Measurements from ENCODE around the gene FIP1L1. TPM values are rescaled to one million over a fixed set of nuclear protein-coding genes. Genes with fewer than 3 reads are reported as not detected.

Gene FIP1L1
- total RNA-seq, 1 experiment from 2014 or later = 47.6 TPM

- H3K4me3 Mint-ChIP-seq = no peak overlapping the region
- DNase-seq (ENCODE audit: low spot score) (no peak), ATAC-seq (no peak)
- CTCF ChIA-PET = no interaction called here
- H3K27me3 Mint-ChIP-seq (ENCODE audit: low read depth) = no peaks in the 10 kb centered on the region
- peaks cover 7% of the 10 kb centered on the region for H3K4me1 Mint-ChIP-seq
- H3K9me3 Mint-ChIP-seq = no peaks in the 10 kb centered on the region
- TF ChIP-seq ZNF121 (CRISPR knock-in tag; IDR thresholded peaks at IDR 0.05) (no peak), JUN (CRISPR knock-in tag; IDR thresholded peaks at IDR 0.05) (no peak), ZNF317 (CRISPR knock-in tag; IDR thresholded peaks at IDR 0.05; ENCODE audit: borderline replicate concordance, low read depth) (no peak), ZNF416 (CRISPR knock-in tag; IDR thresholded peaks at IDR 0.05) (no peak), JAZF1 (CRISPR knock-in tag; IDR thresholded peaks at IDR 0.05) (no peak)
- POLR2A ChIA-PET = no interaction called here
- peaks cover 29% of the 10 kb centered on the region for H3K36me3 Mint-ChIP-seq
- no peak overlapping the region for H3K27ac Mint-ChIP-seq
Measured at GRCh38 chr4:53453385-53453784, 75.9 kb downstream of the FIP1L1 start.

- Mint-ChIP-seq H3K9me3 (no peaks in the 10 kb centered on the region), H3K27me3 (ENCODE audit: low read depth) (no peaks in the 10 kb centered on the region), H3K27ac (no peak overlapping the region), H3K4me1 (peaks cover 2% of the 10 kb centered on the region), H3K4me3 (no peak overlapping the region), H3K36me3 (peaks cover 46% of the 10 kb centered on the region)
- CTCF ChIA-PET = no interaction called here
- DNase-seq (ENCODE audit: low spot score) (no peak), ATAC-seq (no peak)
- TF ChIP-seq OVOL2 (CRISPR knock-in tag; IDR thresholded peaks at IDR 0.05; ENCODE audit: borderline replicate concordance) (no peak), NR1H2 (CRISPR knock-in tag; IDR thresholded peaks at IDR 0.05) (no peak), CDX4 (CRISPR knock-in tag; IDR thresholded peaks at IDR 0.05; ENCODE audit: borderline replicate concordance) (no peak), NFE2L1 (CRISPR knock-in tag; IDR thresholded peaks at IDR 0.05) (no peak), HMGXB4 (CRISPR knock-in tag; IDR thresholded peaks at IDR 0.05) (no peak), ZNF263 (CRISPR knock-in tag; IDR thresholded peaks at IDR 0.05; ENCODE audit: low read depth) (no peak), ZNF281 (CRISPR knock-in tag; IDR thresholded peaks at IDR 0.05) (no peak), ETV6 (CRISPR knock-in tag; IDR thresholded peaks at IDR 0.05) (no peak), GTF2I (CRISPR knock-in tag; conservative IDR thresholded peaks at IDR 0.05) (no peak), STAT6 (CRISPR knock-in tag; conservative IDR thresholded peaks at IDR 0.05; ENCODE audit: low read depth) (no peak), ZNF532 (CRISPR knock-in tag; IDR thresholded peaks at IDR 0.05; ENCODE audit: borderline replicate concordance) (no peak), RELA (CRISPR knock-in tag; IDR thresholded peaks at IDR 0.05; ENCODE audit: borderline replicate concordance) (no peak)
- POLR2A ChIA-PET = no interaction called here
Measured at GRCh38 chr4:53455766-53456165, 78.3 kb downstream of the FIP1L1 start.

Data from WTC11 (cell line).